GM12878 (cell line): ENCODE data around the gene SYNE4. TPM values are rescaled to one million over a fixed set of nuclear protein-coding genes. Genes with fewer than 3 reads are reported as not detected.
A peak's percentile ranks its signal among the peaks of the same experiment; 100 is the strongest.

Experiments used
- ATF7 ChIP-seq: fragments of 450-650 bp; IDR thresholded peaks from 2 replicates; pipeline ENCODE4 v1.6.1; 2016; ENCODE audit warnings: low read depth, mild to moderate bottlenecking
- CBFB ChIP-seq: IDR thresholded peaks from 2 replicates; pipeline ENCODE4 v1.6.1; 2016; ENCODE audit warnings: antibody characterized with exemption, low read depth
- CBX3 ChIP-seq: fragments of 200-600 bp; sonication (generic); IDR thresholded peaks from 2 replicates; pipeline ENCODE4 v1.6.1; 2016; ENCODE audit warnings: low read depth, borderline replicate concordance
- CHD4 ChIP-seq: fragments of 200-600 bp; sonication (generic); IDR thresholded peaks from 2 replicates; pipeline ENCODE4 v1.6.1; 2016; ENCODE audit warnings: mild to moderate bottlenecking
- CREM ChIP-seq: IDR thresholded peaks from 2 replicates; pipeline ENCODE4 v1.6.1; 2014; ENCODE audit warnings: antibody characterized with exemption, low read depth
- ETV6 ChIP-seq, 2 experiments: fragments of 450-650 bp in 1 of 2; IDR thresholded peaks in 1 of 2; conservative IDR thresholded peaks in 1 of 2; 2 replicates each; pipeline ENCODE4 v1.6.1; 2014; ENCODE audit warnings: antibody characterized with exemption in 1 of 2, borderline replicate concordance in 1 of 2, low read depth in 1 of 2, mild to moderate bottlenecking in 1 of 2, moderate library complexity in 1 of 2
- HDGF ChIP-seq: fragments of 450-650 bp; IDR thresholded peaks from 2 replicates; pipeline ENCODE4 v1.6.1; 2016; ENCODE audit warnings: antibody characterized with exemption
- IKZF1 ChIP-seq: fragments of 450-650 bp; conservative IDR thresholded peaks from 2 replicates; pipeline ENCODE4 v1.6.1; 2017; ENCODE audit warnings: antibody characterized with exemption, mild to moderate bottlenecking
- IRF4 ChIP-seq: IDR thresholded peaks from 2 replicates; pipeline ENCODE4 v1.6.1; 2011; ENCODE audit warnings: low read depth, low read length
- NR2C1 ChIP-seq: fragments of 450-650 bp; IDR thresholded peaks from 2 replicates; pipeline ENCODE4 v1.6.1; 2017; ENCODE audit warnings: antibody characterized with exemption, mild to moderate bottlenecking, moderate library complexity
- RB1 ChIP-seq: fragments of 450-650 bp; formaldehyde crosslinking; IDR thresholded peaks from 2 replicates; pipeline ENCODE4 v1.6.1; 2017; ENCODE audit warnings: mild to moderate bottlenecking, borderline replicate concordance
- RBBP5 ChIP-seq: fragments of 200-600 bp; sonication (generic); conservative IDR thresholded peaks from 2 replicates; pipeline ENCODE4 v1.6.1; 2016
- STAT1 ChIP-seq: fragments of 450-650 bp; conservative IDR thresholded peaks from 2 replicates; pipeline ENCODE4 v1.6.1; 2014; ENCODE audit warnings: antibody characterized with exemption, mild to moderate bottlenecking
- ZBED1 ChIP-seq: IDR thresholded peaks from 2 replicates; pipeline ENCODE4 v1.6.1; 2016; ENCODE audit warnings: borderline replicate concordance
- polyA plus RNA-seq, 11 experiments: library from polyadenylated mRNA; depleted of rRNA in 4 of 11; unstranded in 6 of 11; stranded (reverse) in 5 of 11; fragments of >200 nt; fragmentation: Nextera tagmentation in 4 of 11; fragmentation: Illumina TruSeq in 1 of 11; extraction: Ambion mirVana in 4 of 11; extraction: Trizol in 1 of 11; gene quantifications; 1 replicate in 1 of 11; 2 replicates in 10 of 11; pipeline versions ENCODE4 v1.2.1 to v1.2.3, GENCODE V29; 2011 to 2016; ENCODE audit warnings: inconsistent platforms in 2 of 11, missing spikeins in 2 of 11, low read depth in 1 of 11
- total RNA-seq, 4 experiments: library from RNA; depleted of rRNA in 3 of 4; stranded (reverse); fragments of >200 nt in 3 of 4; fragmentation: Illumina TruSeq in 1 of 4; extraction: Trizol in 1 of 4; gene quantifications; 2 replicates each; pipeline versions ENCODE4 v1.2.1 to v1.2.3, GENCODE V29; 2013 to 2021
- TF ChIP-seq, protein P1 (sequence below): IDR thresholded peaks from 2 replicates; pipeline ENCODE4 v1.6.1; 2012; ENCODE audit warnings: low read depth, low read length, improper control_type of control experiment
- TF ChIP-seq, protein P2 (sequence below): fragments of 450-650 bp; IDR thresholded peaks from 2 replicates; pipeline ENCODE4 v1.6.1; 2017; ENCODE audit warnings: borderline replicate concordance
- TF ChIP-seq, protein P3 (sequence below): fragments of 450-650 bp; IDR thresholded peaks from 2 replicates; pipeline ENCODE4 v1.6.1; 2017; ENCODE audit warnings: mild to moderate bottlenecking
- TF ChIP-seq, protein P4 (sequence below): fragments of 450-650 bp; IDR thresholded peaks from 2 replicates; pipeline ENCODE4 v1.6.1; 2016; ENCODE audit warnings: mild to moderate bottlenecking, moderate library complexity, borderline replicate concordance
- TF ChIP-seq, protein P5 (sequence below): IDR thresholded peaks from 2 replicates; pipeline ENCODE4 v1.6.1; 2011; ENCODE audit warnings: borderline replicate concordance, low read depth, mild to moderate bottlenecking, moderate library complexity, mixed read lengths, low read length; ENCODE audit not compliant: insufficient read depth; ENCODE audit errors: extremely low read length
- TF ChIP-seq, protein P6 (sequence below): IDR thresholded peaks from 2 replicates; pipeline ENCODE4 v1.6.1; 2011; ENCODE audit warnings: low read depth, mild to moderate bottlenecking, low read length, moderate library complexity, borderline replicate concordance; ENCODE audit errors: extremely low read depth

Gene SYNE4
- total and polyA plus RNA-seq, 10 of the 15 experiments (the other 5 are each of a cell fraction or from before 2014, with no cell fraction given) = 0.35 to 1.2 (median 0.71) TPM

DNA sequence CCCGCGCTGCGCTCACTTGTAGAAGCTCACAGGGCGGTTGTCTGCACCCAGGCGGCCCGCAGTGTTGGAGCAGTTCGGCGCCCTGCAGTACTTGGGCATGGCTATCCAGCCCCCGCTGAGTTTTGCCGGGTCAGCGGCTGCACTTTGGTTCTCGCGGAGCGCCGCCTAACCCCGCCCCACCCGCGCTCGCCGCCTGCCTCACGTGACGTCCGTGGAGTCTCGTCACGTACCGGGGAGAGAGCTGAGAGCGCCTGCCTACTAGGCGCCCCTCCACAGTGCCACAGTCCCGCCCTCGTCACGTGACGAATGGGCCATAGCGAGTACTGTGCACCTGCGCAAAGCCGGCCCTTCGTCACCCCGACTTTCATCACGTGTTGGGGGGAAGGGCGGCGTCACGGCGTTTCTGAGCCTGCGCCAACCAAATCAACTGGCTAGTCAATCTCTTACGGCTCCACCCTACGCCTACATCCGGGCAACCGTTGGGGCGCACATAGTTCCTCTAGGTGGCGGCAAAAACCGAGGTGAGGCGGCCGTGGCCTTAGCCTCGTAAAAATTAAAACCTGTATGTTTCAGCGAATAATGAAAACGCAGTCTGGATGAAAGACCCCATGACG lies 45.6 kb upstream of the SYNE4 start, which contains the start of gene THAP8 (continued):
- TF ChIP-seq, protein P1, sequence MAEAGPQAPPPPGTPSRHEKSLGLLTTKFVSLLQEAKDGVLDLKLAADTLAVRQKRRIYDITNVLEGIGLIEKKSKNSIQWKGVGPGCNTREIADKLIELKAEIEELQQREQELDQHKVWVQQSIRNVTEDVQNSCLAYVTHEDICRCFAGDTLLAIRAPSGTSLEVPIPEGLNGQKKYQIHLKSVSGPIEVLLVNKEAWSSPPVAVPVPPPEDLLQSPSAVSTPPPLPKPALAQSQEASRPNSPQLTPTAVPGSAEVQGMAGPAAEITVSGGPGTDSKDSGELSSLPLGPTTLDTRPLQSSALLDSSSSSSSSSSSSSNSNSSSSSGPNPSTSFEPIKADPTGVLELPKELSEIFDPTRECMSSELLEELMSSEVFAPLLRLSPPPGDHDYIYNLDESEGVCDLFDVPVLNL = no peak; the same call in 1 of the 2 replicates
- TF ChIP-seq IKZF1 (no peak; the same call in none of the 2 replicates), RB1 (peak; percentile 58; the same call in 1 of the 2 replicates), STAT1 (no peak), CHD4 (no peak), RBBP5 (no peak), ZBED1 (no peak), IRF4 (no peak), CBX3 (no peak), ETV6 (conservative IDR thresholded peaks at IDR 0.05 in 1 of 2, IDR thresholded peaks at IDR 0.05 in 1 of 2; ENCODE audit: borderline replicate concordance in 1 of 2, low read depth in 1 of 2) (no peak), CREM (no peak; the same call in none of the 2 replicates), NR2C1 (no peak), ATF7 (peak; percentile 60), HDGF (peak; percentile 94; the same call in 1 of the 2 replicates), CBFB (0 out of 2 replicates have a peak, but pooled peaks have one; percentile 47)
- TF ChIP-seq, protein P2, sequence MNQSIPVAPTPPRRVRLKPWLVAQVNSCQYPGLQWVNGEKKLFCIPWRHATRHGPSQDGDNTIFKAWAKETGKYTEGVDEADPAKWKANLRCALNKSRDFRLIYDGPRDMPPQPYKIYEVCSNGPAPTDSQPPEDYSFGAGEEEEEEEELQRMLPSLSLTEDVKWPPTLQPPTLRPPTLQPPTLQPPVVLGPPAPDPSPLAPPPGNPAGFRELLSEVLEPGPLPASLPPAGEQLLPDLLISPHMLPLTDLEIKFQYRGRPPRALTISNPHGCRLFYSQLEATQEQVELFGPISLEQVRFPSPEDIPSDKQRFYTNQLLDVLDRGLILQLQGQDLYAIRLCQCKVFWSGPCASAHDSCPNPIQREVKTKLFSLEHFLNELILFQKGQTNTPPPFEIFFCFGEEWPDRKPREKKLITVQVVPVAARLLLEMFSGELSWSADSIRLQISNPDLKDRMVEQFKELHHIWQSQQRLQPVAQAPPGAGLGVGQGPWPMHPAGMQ = no peak
- TF ChIP-seq, protein P3, sequence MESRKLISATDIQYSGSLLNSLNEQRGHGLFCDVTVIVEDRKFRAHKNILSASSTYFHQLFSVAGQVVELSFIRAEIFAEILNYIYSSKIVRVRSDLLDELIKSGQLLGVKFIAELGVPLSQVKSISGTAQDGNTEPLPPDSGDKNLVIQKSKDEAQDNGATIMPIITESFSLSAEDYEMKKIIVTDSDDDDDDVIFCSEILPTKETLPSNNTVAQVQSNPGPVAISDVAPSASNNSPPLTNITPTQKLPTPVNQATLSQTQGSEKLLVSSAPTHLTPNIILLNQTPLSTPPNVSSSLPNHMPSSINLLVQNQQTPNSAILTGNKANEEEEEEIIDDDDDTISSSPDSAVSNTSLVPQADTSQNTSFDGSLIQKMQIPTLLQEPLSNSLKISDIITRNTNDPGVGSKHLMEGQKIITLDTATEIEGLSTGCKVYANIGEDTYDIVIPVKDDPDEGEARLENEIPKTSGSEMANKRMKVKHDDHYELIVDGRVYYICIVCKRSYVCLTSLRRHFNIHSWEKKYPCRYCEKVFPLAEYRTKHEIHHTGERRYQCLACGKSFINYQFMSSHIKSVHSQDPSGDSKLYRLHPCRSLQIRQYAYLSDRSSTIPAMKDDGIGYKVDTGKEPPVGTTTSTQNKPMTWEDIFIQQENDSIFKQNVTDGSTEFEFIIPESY = no peak
- TF ChIP-seq, protein P4, sequence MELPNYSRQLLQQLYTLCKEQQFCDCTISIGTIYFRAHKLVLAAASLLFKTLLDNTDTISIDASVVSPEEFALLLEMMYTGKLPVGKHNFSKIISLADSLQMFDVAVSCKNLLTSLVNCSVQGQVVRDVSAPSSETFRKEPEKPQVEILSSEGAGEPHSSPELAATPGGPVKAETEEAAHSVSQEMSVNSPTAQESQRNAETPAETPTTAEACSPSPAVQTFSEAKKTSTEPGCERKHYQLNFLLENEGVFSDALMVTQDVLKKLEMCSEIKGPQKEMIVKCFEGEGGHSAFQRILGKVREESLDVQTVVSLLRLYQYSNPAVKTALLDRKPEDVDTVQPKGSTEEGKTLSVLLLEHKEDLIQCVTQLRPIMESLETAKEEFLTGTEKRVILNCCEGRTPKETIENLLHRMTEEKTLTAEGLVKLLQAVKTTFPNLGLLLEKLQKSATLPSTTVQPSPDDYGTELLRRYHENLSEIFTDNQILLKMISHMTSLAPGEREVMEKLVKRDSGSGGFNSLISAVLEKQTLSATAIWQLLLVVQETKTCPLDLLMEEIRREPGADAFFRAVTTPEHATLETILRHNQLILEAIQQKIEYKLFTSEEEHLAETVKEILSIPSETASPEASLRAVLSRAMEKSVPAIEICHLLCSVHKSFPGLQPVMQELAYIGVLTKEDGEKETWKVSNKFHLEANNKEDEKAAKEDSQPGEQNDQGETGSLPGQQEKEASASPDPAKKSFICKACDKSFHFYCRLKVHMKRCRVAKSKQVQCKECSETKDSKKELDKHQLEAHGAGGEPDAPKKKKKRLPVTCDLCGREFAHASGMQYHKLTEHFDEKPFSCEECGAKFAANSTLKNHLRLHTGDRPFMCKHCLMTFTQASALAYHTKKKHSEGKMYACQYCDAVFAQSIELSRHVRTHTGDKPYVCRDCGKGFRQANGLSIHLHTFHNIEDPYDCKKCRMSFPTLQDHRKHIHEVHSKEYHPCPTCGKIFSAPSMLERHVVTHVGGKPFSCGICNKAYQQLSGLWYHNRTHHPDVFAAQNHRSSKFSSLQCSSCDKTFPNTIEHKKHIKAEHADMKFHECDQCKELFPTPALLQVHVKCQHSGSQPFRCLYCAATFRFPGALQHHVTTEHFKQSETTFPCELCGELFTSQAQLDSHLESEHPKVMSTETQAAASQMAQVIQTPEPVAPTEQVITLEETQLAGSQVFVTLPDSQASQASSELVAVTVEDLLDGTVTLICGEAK = no peak; the same call in 1 of the 2 replicates
- TF ChIP-seq, protein P5, sequence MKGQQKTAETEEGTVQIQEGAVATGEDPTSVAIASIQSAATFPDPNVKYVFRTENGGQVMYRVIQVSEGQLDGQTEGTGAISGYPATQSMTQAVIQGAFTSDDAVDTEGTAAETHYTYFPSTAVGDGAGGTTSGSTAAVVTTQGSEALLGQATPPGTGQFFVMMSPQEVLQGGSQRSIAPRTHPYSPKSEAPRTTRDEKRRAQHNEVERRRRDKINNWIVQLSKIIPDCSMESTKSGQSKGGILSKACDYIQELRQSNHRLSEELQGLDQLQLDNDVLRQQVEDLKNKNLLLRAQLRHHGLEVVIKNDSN = peak; percentile 98
- TF ChIP-seq, protein P6, sequence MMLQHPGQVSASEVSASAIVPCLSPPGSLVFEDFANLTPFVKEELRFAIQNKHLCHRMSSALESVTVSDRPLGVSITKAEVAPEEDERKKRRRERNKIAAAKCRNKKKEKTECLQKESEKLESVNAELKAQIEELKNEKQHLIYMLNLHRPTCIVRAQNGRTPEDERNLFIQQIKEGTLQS = peak; percentile 91; the same call in 1 of the 2 replicates
